K562 (cell line): ENCODE data around the gene TCF12. TPM values are rescaled to one million over a fixed set of nuclear protein-coding genes. Genes with fewer than 3 reads are reported as not detected.

Experiments used
- C11orf30 ChIP-seq: fragments of 450-650 bp; IDR thresholded peaks from 2 replicates; pipeline ENCODE4 v1.6.1; 2016; ENCODE audit warnings: low read depth, mild to moderate bottlenecking
- CHD2 ChIP-seq: IDR thresholded peaks from 2 replicates; pipeline ENCODE4 v1.6.1; 2011; ENCODE audit warnings: low read depth, low read length
- CREB3 ChIP-seq: fragments of 450-650 bp; conservative IDR thresholded peaks from 2 replicates; pipeline ENCODE4 v1.6.1; 2016; ENCODE audit warnings: missing genetic modification characterization, low read depth, mild to moderate bottlenecking, missing compliant biosample characterization, moderate library complexity
- DMBX1 ChIP-seq: fragments of 250-450 bp; sonication (Bioruptor Pico); IDR thresholded peaks from 2 replicates; pipeline ENCODE4 v1.8.0; 2022; ENCODE audit warnings: inconsistent platforms, mild to moderate bottlenecking, moderate library complexity, borderline replicate concordance
- E2F3 ChIP-seq: fragments of 250-450 bp; sonication (Bioruptor Pico); IDR thresholded peaks from 2 replicates; pipeline ENCODE4 v1.4.0; 2020; ENCODE audit warnings: mild to moderate bottlenecking
- FOXO4 ChIP-seq: fragments of 450-650 bp; formaldehyde crosslinking; IDR thresholded peaks from 2 replicates; pipeline ENCODE4 v1.4.0; 2020; ENCODE audit warnings: mild to moderate bottlenecking, moderate library complexity
- NR4A1 ChIP-seq, 2 experiments: fragments of 250-450 bp in 1 of 2; fragments of 450-650 bp in 1 of 2; sonication (Bioruptor Pico) in 1 of 2; IDR thresholded peaks; 2 replicates each; pipeline versions ENCODE4 v1.4.0 to v1.6.1; 2016 to 2020; ENCODE audit warnings: mild to moderate bottlenecking in 2 of 2, missing compliant biosample characterization in 1 of 2, missing genetic modification characterization in 1 of 2, moderate library complexity in 1 of 2
- PHF8 ChIP-seq: fragments of 200-600 bp; sonication (generic); IDR thresholded peaks from 2 replicates; pipeline ENCODE4 v1.6.1; 2012; ENCODE audit warnings: mixed run types, mild to moderate bottlenecking, inconsistent platforms, low read length, moderate library complexity, borderline replicate concordance
- SMAD3 ChIP-seq: fragments of 450-650 bp; formaldehyde crosslinking; conservative IDR thresholded peaks from 2 replicates; pipeline ENCODE4 v1.4.0; 2020; ENCODE audit warnings: mild to moderate bottlenecking
- SMAD4 ChIP-seq: fragments of 250-450 bp; sonication (Bioruptor Pico); conservative IDR thresholded peaks from 2 replicates; pipeline ENCODE4 v1.8.0; 2021; ENCODE audit warnings: inconsistent platforms, mild to moderate bottlenecking, moderate library complexity
- TRIM28 ChIP-seq: fragments of 450-650 bp; IDR thresholded peaks from 2 replicates; pipeline ENCODE4 v1.6.1; 2017
- TSC22D4 ChIP-seq: fragments of 450-650 bp; IDR thresholded peaks from 2 replicates; pipeline ENCODE4 v1.6.1; 2016; ENCODE audit warnings: missing genetic modification characterization, missing biosample characterization, control low read depth
- UBTF ChIP-seq, 2 experiments: IDR thresholded peaks; 2 replicates each; pipeline ENCODE4 v1.6.1; 2012; ENCODE audit warnings: improper control_type of control experiment in 2 of 2, low read depth in 2 of 2, low read length in 2 of 2, borderline replicate concordance in 1 of 2
- YY1 ChIP-seq, 3 experiments: IDR thresholded peaks; 2 replicates each; pipeline ENCODE4 v1.6.1; 2011; ENCODE audit warnings: low read length in 2 of 3, mild to moderate bottlenecking in 2 of 3, moderate library complexity in 2 of 3, borderline replicate concordance in 1 of 3, control low read depth in 1 of 3, low read depth in 1 of 3; ENCODE audit not compliant: insufficient read depth in 3 of 3, insufficient replicate concordance in 2 of 3, control insufficient read depth in 1 of 3, insufficient read length in 1 of 3; ENCODE audit errors: extremely low read depth in 1 of 3
- ZBTB7A ChIP-seq: IDR thresholded peaks from 2 replicates; pipeline ENCODE4 v1.6.1; 2011; ENCODE audit warnings: low read depth, mild to moderate bottlenecking, low read length, moderate library complexity, borderline replicate concordance; ENCODE audit not compliant: control insufficient read depth
- ZNF41 ChIP-seq: fragments of 250-450 bp; sonication (Bioruptor Pico); conservative IDR thresholded peaks from 2 replicates; pipeline ENCODE4 v1.4.0; 2020; ENCODE audit warnings: mild to moderate bottlenecking
- ZNF551 ChIP-seq: fragments of 250-450 bp; sonication (Bioruptor Pico); IDR thresholded peaks from 2 replicates; pipeline ENCODE4 v1.5.0; 2021; ENCODE audit warnings: mild to moderate bottlenecking, moderate library complexity
- ZNF668 ChIP-seq: fragments of 250-450 bp; sonication (Bioruptor Pico); IDR thresholded peaks from 2 replicates; pipeline ENCODE4 v1.8.0; 2022; ENCODE audit warnings: mild to moderate bottlenecking, inconsistent platforms
- ZNF75A ChIP-seq: fragments of 450-650 bp; formaldehyde crosslinking; IDR thresholded peaks from 2 replicates; pipeline ENCODE4 v1.4.0; 2020; ENCODE audit warnings: mild to moderate bottlenecking
- polyA plus RNA-seq, 8 experiments: library from polyadenylated mRNA; depleted of rRNA in 4 of 8; stranded (reverse) in 5 of 8; unstranded in 3 of 8; fragments of >200 nt; fragmentation: Nextera tagmentation in 2 of 8; fragmentation: Illumina TruSeq in 1 of 8; extraction: Ambion mirVana in 2 of 8; extraction: Trizol in 1 of 8; gene quantifications; 2 replicates each; pipeline versions ENCODE4 v1.2.1 to v1.2.3, GENCODE V29; 2011 to 2014; ENCODE audit warnings: inconsistent platforms in 1 of 8, missing spikeins in 1 of 8
- total RNA-seq, 7 experiments: library from RNA; depleted of rRNA in 6 of 7; stranded (reverse); fragments of >200 nt in 6 of 7; fragmentation: Illumina TruSeq in 2 of 7; extraction: Trizol in 2 of 7; gene quantifications; 2 replicates each; pipeline versions ENCODE4 v1.2.1 to v1.2.3, GENCODE V29; 2011 to 2021; ENCODE audit warnings: low replicate concordance in 1 of 7
- TF ChIP-seq, protein P1 (sequence below): fragments of 450-650 bp; conservative IDR thresholded peaks from 2 replicates; pipeline ENCODE4 v1.6.1; 2016; ENCODE audit warnings: missing genetic modification characterization, low read depth, mild to moderate bottlenecking, control low read depth, missing compliant biosample characterization

TCF12 gene
- total and polyA plus RNA-seq, 9 of the 15 experiments (the other 6 are each of a cell fraction or from before 2014, with no cell fraction given), result 10.5 to 132 (median 52.9) TPM

- TF ChIP-seq CREB3 (peak; percentile 79), ZNF75A (no peak), ZNF41 (CRISPR knock-in tag) (no peak), TSC22D4 (tag) (no peak), FOXO4 (CRISPR knock-in tag) (peak; percentile 64; the same call in 1 of the 2 replicates), ZNF668 (0 out of 2 replicates have a peak, but pooled peaks have one; percentile 26), NR4A1 (CRISPR knock-in tag; IDR thresholded peaks at IDR 0.05) (0 out of 2 replicates have a peak, but pooled peaks have one; percentile 82), NR4A1 (tag; IDR thresholded peaks at IDR 0.05) (no peak; the same call in none of the 2 replicates), C11orf30 (0 out of 2 replicates have a peak, but pooled peaks have one; percentile 20), UBTF (IDR thresholded peaks at IDR 0.05; ENCODE audit: borderline replicate concordance in 1 of 2, low read depth in 2 of 2, low read length in 2 of 2) (peak in 1 of 2 experiments; percentile 41; a peak in 1 of 4 replicates), SMAD4 (CRISPR knock-in tag) (peak; percentile 82), TRIM28 (no peak), E2F3 (CRISPR knock-in tag) (0 out of 2 replicates have a peak, but pooled peaks have one; percentile 29), ZBTB7A (peak; percentile 8; the same call in 1 of the 2 replicates), SMAD3 (0 out of 2 replicates have a peak, but pooled peaks have one; percentile 32), DMBX1 (peak; percentile 84; the same call in 1 of the 2 replicates), CHD2 (no peak), YY1 (IDR thresholded peaks at IDR 0.05; ENCODE audit: borderline replicate concordance in 1 of 3, control insufficient read depth in 1 of 3, extremely low read depth in 1 of 3, insufficient read depth in 3 of 3, insufficient read length in 1 of 3, insufficient replicate concordance in 2 of 3, low read depth in 1 of 3, low read length in 2 of 3) (peak in 1 of 3 experiments; percentile 20), PHF8 (peak; percentile 29; the same call in 1 of the 2 replicates), ZNF551 (CRISPR knock-in tag) (no peak)
- TF ChIP-seq, protein P1, sequence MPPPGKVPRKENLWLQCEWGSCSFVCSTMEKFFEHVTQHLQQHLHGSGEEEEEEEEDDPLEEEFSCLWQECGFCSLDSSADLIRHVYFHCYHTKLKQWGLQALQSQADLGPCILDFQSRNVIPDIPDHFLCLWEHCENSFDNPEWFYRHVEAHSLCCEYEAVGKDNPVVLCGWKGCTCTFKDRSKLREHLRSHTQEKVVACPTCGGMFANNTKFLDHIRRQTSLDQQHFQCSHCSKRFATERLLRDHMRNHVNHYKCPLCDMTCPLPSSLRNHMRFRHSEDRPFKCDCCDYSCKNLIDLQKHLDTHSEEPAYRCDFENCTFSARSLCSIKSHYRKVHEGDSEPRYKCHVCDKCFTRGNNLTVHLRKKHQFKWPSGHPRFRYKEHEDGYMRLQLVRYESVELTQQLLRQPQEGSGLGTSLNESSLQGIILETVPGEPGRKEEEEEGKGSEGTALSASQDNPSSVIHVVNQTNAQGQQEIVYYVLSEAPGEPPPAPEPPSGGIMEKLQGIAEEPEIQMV (tag), result 0 out of 2 replicates have a peak, but pooled peaks have one; percentile 28
Measured at GRCh38 chr15:57323299-57323805, 404.9 kb downstream of the TCF12 start (continued).
